GM18526 (cell line): ENCODE measurements around the gene INSYN2B.

Experiments
- POLR2A ChIP-seq: IDR thresholded peaks from 3 replicates; pipeline ENCODE4 v1.6.1; 2011; ENCODE audit not compliant: insufficient read length; ENCODE audit errors: extremely low read depth

Gene INSYN2B

DNA sequence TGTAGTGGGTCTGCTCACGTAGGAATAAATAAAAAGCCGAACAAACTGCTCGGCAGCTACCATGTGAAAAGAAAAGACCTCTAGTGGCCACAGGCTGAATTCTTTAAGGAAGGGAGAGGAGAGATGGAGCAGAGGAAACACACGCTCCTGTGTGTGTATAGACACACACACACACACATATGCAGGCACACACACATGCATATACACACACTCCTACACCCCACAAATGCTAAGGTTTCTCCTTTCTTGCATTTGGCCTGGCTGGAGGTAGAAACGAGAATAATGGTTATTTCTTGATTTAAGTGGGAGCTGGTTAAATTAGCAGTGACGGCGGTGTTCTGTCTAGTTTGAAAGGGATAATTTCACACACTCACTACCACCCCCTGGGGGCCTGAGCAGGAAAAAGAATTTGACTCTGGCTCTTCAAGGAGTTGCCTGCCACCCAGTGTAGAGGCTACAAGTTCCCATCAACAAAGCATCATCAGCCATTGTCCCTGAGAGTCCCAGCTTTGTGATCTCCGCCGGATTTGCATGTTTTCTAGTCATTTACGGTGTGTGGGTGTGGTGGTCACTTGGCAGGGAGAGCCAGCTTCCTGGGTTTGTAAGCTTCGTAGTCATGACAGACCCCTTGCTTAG lies at the start of gene INSYN2B:
Gene INSYN2B (minus strand): TSS at position 78 of the 636 bp plus-strand sequence. CDS start 96,597 bp downstream, outside the sequence.
- TF ChIP-seq POLR2A, result no peak

- no peak for TF ChIP-seq POLR2A
Measured at GRCh38 chr5:170028124-170028523, 47.8 kb upstream of the INSYN2B start.

- TF ChIP-seq POLR2A, result no peak
Measured at GRCh38 chr5:170025853-170026252, 45.6 kb upstream of the INSYN2B start.

DNA sequence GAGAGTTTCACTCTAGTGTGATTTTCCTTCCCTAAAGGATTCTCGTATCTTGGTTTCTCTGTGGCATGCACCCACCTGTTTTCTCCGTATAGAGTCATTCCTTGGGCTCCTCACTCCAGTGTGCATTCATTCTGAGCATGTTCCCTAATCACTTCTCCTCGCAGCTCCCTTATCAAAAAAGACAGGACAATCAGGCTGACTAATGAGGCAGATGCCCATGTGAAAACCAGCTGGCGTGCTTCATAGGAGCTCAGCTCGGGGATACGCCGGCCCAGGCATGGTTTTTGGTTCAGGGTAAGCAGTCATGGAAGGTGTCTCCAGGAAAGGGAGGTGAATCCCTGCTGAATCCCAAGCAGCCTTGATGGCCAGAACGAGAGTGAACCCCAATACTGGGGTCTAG lies 41.2 kb upstream of the INSYN2B start:
- TF ChIP-seq POLR2A, result no peak

- no peak for TF ChIP-seq POLR2A
Measured at GRCh38 chr5:170020423-170020822, 40.1 kb upstream of the INSYN2B start.

GRCh38 chr5:170012622-170013021 lies 32.3 kb upstream of the INSYN2B start:
- TF ChIP-seq POLR2A, result no peak

DNA sequence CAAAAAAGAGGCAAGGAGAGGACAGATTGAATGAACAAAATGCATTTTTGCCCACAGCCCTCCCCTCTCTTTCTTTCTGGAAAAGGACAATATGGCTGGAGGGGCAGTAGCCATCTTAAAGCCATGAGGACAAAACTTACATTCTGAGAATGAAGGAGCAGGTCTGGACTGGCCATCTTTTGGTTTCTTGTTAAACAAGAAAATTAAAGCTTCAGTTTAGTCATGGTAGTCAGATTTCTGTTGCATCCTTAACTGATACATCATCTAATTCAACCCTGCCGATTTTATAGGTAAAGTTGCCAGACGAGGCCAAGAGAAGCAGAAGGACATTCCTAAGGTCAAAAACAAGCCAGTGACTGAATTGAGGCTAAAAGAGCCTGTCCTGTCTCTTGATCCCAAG lies 31.5 kb upstream of the INSYN2B start:
- TF ChIP-seq POLR2A, result no peak

DNA sequence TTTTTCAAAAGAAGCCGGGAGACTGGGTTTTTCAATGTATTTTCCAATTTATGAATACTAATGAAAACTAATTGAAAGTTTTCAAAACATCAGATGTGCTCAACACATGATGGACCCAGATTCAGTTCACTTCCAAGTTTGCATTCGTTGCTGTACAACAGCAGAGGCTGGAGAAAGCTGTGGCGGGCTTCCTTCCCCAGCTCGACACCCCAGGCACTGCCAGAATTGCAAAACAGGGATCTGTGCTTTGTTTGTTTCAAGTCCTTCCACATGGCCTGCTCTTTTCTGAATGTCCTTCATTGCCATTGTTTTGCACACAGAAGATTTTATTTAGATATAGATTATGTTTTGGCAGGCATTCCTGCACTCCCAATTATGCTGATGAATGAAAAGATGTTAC lies 30.3 kb upstream of the INSYN2B start:
- TF ChIP-seq POLR2A, result no peak

DNA sequence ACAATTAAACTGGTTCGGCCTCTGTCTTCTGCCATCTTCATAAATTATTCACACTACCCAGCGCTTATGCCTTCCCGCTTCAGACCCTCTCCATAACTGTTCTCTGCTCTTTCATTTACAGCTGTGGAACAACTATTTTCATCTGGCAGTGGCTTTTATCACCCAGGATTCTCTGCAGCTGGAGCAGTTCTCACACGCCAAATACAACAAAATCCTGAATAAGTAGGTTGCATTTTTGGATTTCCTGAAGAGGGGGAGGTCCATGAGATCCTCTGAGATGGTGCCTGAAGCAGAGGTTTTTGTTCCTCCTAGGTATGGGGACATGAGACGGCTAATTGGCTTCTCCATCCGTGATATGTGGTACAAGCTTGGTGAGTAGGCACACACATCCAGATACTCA lies 28.1 kb upstream of the INSYN2B start:
- no peak for TF ChIP-seq POLR2A

GRCh38 chr5:170006021-170006420 lies 25.7 kb upstream of the INSYN2B start:
- no peak for TF ChIP-seq POLR2A

- TF ChIP-seq POLR2A, result no peak
Measured at GRCh38 chr5:170000155-170000554, 19.9 kb upstream of the INSYN2B start.

GRCh38 chr5:169999621-170000020 lies 19.3 kb upstream of the INSYN2B start:
- no peak for TF ChIP-seq POLR2A

- no peak for TF ChIP-seq POLR2A
Measured at GRCh38 chr5:169997798-169998197, 17.5 kb upstream of the INSYN2B start.

- no peak for TF ChIP-seq POLR2A
Measured at GRCh38 chr5:169993485-169993790, 13.1 kb upstream of the INSYN2B start.

DNA sequence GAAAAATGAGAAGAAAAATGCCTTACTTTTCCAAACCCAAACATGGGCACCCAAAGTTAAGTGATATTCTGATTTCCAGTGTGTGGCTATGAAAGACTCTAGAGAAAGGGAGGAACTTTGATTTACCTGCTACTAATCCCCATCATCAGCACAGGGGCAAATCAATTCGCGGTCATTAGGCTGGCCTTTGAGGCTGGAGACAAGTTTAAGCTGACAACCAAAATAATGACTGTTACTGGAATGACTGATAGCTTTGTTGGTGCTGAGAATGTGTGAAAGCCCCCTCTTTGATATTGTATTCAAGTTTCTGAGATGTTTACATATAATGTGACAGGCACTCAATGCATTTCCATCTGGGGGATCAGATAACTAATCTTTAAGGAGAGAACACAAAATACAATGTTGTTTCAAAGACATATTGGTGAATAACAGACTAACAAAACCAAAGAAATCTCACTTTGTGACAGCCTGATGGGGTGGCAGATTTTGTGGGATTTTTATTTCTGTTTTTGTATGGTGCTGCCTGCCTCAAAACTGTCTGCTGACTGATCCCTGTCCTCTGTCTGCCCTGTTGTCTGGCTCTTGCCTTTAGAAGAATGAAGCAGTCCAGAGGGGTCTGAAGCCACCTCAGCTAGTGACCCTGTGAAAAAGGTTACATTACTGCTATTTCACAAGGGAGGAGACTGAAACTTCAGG lies 12.6 kb upstream of the INSYN2B start:
- no peak for TF ChIP-seq POLR2A

DNA sequence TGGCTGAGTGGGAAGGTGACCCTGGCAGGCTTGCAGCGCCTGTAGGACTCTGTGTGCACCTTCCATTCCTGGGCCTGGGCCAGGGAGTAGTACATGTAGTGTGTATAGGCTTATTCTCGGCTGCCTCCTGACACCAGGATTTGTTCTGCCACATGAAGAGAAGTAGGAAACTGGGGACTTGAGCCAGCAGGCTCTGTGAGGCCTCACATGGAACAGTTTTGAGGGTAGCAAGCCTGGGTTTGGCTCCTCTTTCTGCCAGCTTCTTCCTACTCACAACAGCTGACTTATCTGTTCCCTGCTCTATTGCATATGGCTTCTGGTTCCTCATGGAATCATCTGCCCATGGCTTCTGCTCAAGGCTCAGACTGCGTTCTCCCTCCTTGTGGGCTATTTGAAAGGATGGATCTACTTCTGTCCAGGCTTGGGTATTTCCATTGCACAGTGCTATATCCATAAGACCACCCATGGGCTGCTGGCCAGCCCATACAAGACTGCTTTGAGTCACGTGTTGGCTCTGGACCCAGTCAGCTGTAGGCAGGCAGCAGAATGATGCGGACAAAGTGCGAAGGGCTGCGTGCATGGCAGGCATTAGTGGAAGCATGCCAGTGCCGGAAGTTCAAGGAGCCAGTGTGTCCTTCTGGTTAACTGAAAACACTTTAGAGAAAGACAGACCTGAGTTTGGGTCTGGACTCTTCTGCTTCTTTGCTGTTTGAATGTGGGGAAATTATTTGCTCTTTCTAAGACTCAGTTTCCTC lies 11.0 kb upstream of the INSYN2B start:
- no peak for TF ChIP-seq POLR2A
